Adrenal gland (tissue), 12 donors: Measurements from ENCODE around the gene COL12A1. TPM values are rescaled to one million over a fixed set of nuclear protein-coding genes. Genes with fewer than 3 reads are reported as not detected.
A peak's percentile ranks its signal among the peaks of the same experiment; 100 is the strongest.

ENCODE experiments used
- DNase-seq, 7 donors: peaks; one replicate each; pipeline ENCODE4 v3.0.0-alpha.2; 2019 to 2020
- H3K27ac ChIP-seq, 5 donors: fragments of 200-600 bp; sonication (generic) in 4 of 5; 1 replicate in 3 of 5; 2 replicates in 2 of 5; pipeline versions ENCODE4 v1.5.1 to v1.8.0; 2016 to 2020; ENCODE audit warnings: mild to moderate bottlenecking in 1 of 5
- H3K27me3 ChIP-seq: fragments of 200-600 bp; 2 replicates; pipeline ENCODE4 v1.8.0; 2021
- H3K36me3 ChIP-seq, 2 donors: fragments of 200-600 bp; replicated peaks in 1 of 2; 1 replicate in 1 of 2; 2 replicates in 1 of 2; pipeline versions ENCODE4 v1.5.1 to v1.8.0; 2018 to 2022
- H3K4me1 ChIP-seq, 2 donors: fragments of 200-600 bp; replicated peaks in 1 of 2; 1 replicate in 1 of 2; 2 replicates in 1 of 2; pipeline versions ENCODE4 v1.5.1 to v1.8.0; 2018 to 2021
- H3K4me3 ChIP-seq, 4 donors: fragments of 200-600 bp; sonication (generic) in 3 of 4; one replicate each; pipeline ENCODE4 v1.5.1; 2016 to 2018
- H3K9me3 ChIP-seq, 3 donors: fragments of 200-600 bp; sonication (generic) in 1 of 3; replicated peaks in 1 of 3; 1 replicate in 2 of 3; 2 replicates in 1 of 3; pipeline versions ENCODE4 v1.5.1 to v1.8.0; 2016 to 2021
- POLR2A ChIP-seq, 2 donors: fragments of 450-650 bp; IDR thresholded peaks; one replicate each; pipeline ENCODE4 v1.6.1; 2017; ENCODE audit warnings: antibody characterized with exemption in 2 of 2, mild to moderate bottlenecking in 2 of 2, moderate library complexity in 1 of 2
- WGBS, 4 donors: extraction: QIAGEN DNeasy Blood & Tissue Kit in 2 of 4; methylation state at CpG; one replicate each; pipeline versions ENCODE4 v1.1.5 to v1.1.7; 2013 to 2017; 5-methylcytosine and 5-hydroxymethylcytosine counted together
- intact Hi-C, 2 donors: fragments of 100-400 bp; cut with DNase I; formaldehyde crosslinking; loops; one replicate each; pipeline versions ENCODE4 v1.14.1 to v1.15.0; 2022 to 2023
- polyA plus RNA-seq, 3 donors: library from polyadenylated mRNA; stranded (reverse); fragments of 200-250 nt in 2 of 3; fragments of 350-450 nt in 1 of 3; fragmentation: Illumina TruSeq in 1 of 3; extraction: RNeasy Lipid Tissue Mini Kit (QIAGEN cat#74804) in 1 of 3; gene quantifications; one replicate each; pipeline ENCODE4 v1.2.3, GENCODE V29; 2013 to 2014
- total RNA-seq, 9 donors: library from RNA; depleted of rRNA in 4 of 9; stranded (reverse); fragments of >200 nt in 4 of 9; fragments of 120-200 nt in 1 of 9; fragmentation: NEBNext Ultra II Directional in 1 of 9; extraction: Animal tissue kit (Norgen Biotek cat#: 25700) in 1 of 9; gene quantifications; one replicate each; pipeline versions ENCODE4 v1.1.0 to v1.2.4, GENCODE V29; 2013 to 2023
- TF ChIP-seq, protein P1 (sequence below), 6 experiments: fragments of 450-650 bp in 4 of 6; fragments of 200-600 bp in 2 of 6; sonication (generic) in 1 of 6; IDR thresholded peaks; 1 replicate in 5 of 6; 2 replicates in 1 of 6; pipeline versions ENCODE4 v1.5.1 to v1.8.0; 2016 to 2021; ENCODE audit warnings: antibody characterized with exemption in 6 of 6, mild to moderate bottlenecking in 2 of 6, moderate library complexity in 1 of 6
- donor health status: healthy with polysubstance abuse.
- donor health status: Bipolar disorder and iron deficiency.
- donor health status: DM: yes; HTN: yes; CAD: no.
- donor health status: DM: no; HTN: no; CAD: no.
- donor health status: DM: no; HTN: no; CAD: no.
- donor health status: DM: yes; HTN: yes; CAD: no.

The COL12A1 gene
- total and polyA plus RNA-seq, 12 donors = 13.0 to 106 (median 54.2) TPM

DNA sequence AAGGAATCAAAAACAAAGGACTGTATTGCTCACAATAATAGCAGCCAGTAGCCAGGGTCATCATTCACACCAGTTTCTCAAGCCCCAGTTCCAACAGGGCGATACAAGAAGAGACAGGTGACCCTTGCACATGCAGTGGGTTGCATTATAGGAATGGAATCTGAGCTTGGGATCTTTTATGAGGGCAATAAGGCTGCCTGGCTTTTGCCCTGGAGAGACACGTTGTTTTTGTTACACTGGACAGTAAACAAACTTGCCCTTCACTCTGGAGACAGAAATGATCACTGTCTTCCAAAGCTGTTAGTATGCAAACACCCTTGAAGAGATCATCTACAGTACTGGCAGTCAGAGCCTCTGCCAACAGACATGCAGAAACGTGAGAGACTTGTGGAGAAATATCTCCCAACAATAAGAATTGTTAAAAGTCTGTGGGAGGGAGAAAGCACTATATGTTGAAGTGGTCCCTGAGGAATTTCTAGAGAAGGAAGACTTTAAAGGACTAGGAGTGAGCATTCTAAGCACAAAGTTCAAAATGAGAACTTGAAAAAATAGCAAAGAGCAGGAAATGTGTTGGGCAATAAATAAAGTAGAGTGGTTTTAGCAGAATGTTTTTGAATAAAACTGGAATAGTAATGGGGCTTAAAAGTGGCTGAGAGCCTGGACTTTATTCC lies 6.2 kb upstream of the COL12A1 start:
- intact Hi-C loops = loop anchor here in 1 of 2 donors (5.0 to 10.0 kb wide), 2 partner anchors 1237 to 1355 kb away; no protein-coding TSS in a partner anchor
- H3K4me1 ChIP-seq = peaks cover 6 to 7% of the 10 kb centered on the region in 2 donors
- TF ChIP-seq, protein P1, sequence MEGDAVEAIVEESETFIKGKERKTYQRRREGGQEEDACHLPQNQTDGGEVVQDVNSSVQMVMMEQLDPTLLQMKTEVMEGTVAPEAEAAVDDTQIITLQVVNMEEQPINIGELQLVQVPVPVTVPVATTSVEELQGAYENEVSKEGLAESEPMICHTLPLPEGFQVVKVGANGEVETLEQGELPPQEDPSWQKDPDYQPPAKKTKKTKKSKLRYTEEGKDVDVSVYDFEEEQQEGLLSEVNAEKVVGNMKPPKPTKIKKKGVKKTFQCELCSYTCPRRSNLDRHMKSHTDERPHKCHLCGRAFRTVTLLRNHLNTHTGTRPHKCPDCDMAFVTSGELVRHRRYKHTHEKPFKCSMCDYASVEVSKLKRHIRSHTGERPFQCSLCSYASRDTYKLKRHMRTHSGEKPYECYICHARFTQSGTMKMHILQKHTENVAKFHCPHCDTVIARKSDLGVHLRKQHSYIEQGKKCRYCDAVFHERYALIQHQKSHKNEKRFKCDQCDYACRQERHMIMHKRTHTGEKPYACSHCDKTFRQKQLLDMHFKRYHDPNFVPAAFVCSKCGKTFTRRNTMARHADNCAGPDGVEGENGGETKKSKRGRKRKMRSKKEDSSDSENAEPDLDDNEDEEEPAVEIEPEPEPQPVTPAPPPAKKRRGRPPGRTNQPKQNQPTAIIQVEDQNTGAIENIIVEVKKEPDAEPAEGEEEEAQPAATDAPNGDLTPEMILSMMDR (IDR thresholded peaks at IDR 0.05) = no peak
- no peak for TF ChIP-seq POLR2A (IDR thresholded peaks at IDR 0.05)

GRCh38 chr6:75210885-75211739 lies 5.3 kb upstream of the COL12A1 start:
- TF ChIP-seq, protein P1 (IDR thresholded peaks at IDR 0.05) = peak; percentile 59 to 89 (median 72)
- TF ChIP-seq POLR2A (IDR thresholded peaks at IDR 0.05) = no peak
- Histone ChIP-seq H3K27ac (no peak overlapping the region), H3K4me1 (peaks cover 6 to 13% of the 10 kb centered on the region in 2 donors), H3K4me3 (no peak overlapping the region), H3K9me3 (no peaks in the 10 kb centered on the region), H3K36me3 (no peaks in the 10 kb centered on the region), H3K27me3 (peaks cover 19% of the 10 kb centered on the region)
- 20 to 23% (median 22%) methylated on average over 10 of the region's 10 CpGs for WGBS, 4 donors
- peak in 4 of 7 donors; percentile 59 to 75 (median 66) for DNase-seq
- intact Hi-C loops = loop anchor here in 1 of 2 donors (5.0 to 10.0 kb wide), 2 partner anchors 1236 to 1354 kb away; no protein-coding TSS in a partner anchor

More for the DNA sequence above, 6.2 kb upstream of the COL12A1 start:
- no peak for DNase-seq
- Histone ChIP-seq H3K36me3 (no peaks in the 10 kb centered on the region), H3K9me3 (no peaks in the 10 kb centered on the region), H3K27me3 (peaks cover 9% of the 10 kb centered on the region), H3K27ac (no peak overlapping the region), H3K4me3 (no peak overlapping the region)
- 10 to 25% (median 12%) methylated on average over 3 of the region's 3 CpGs for whole genome bisulfite sequencing, 4 donors

DNA sequence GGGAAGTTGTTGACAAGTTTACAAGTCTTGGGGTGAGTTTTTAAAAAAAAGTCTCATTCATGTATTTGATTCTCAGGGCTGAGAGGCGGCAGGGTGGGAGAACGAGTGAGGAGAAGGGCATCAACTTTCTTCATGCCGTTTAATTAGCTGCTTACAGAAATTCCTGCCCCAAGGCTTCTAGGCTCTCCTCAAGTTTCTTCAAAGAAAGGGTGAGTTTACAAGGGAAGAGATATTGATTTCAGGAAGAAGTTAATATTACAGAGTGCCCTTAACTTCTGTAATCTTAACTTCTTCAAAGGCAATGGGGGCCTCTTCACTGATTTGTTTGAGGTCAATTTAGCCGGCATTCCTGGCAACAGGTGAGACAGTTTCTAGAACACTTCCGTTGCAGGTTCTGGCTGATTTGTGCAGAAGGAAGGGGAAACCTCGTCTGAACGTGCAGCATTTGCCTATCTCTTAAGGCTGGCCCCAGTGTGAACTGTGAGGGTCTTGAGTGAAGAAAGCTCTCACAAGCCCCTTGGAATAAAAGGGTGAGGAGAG lies 3.4 kb upstream of the COL12A1 start:
- no peaks in the 10 kb centered on the region for H3K9me3 ChIP-seq
- intact Hi-C loops = loop anchor here (5.0 to 10.0 kb wide), 3 partner anchors 454 to 1467 kb away; no protein-coding TSS in a partner anchor
- H3K27ac ChIP-seq = no peak overlapping the region
- peaks cover 34% of the 10 kb centered on the region for H3K27me3 ChIP-seq
- no peak overlapping the region for H3K4me3 ChIP-seq
- H3K36me3 ChIP-seq = no peaks in the 10 kb centered on the region
- H3K4me1 ChIP-seq = peaks cover 6 to 20% of the 10 kb centered on the region in 2 donors
- TF ChIP-seq, protein P1 (IDR thresholded peaks at IDR 0.05) = peak in 2 of 6 experiments; percentile 18 to 25
- TF ChIP-seq POLR2A (IDR thresholded peaks at IDR 0.05) = no peak
- 27 to 30% (median 29%) methylated on average over 7 of the region's 7 CpGs for WGBS, 4 donors
- DNase-seq = no peak
